Measurements from ENCODE around the gene ZNF334.

Gene ZNF334

DNA sequence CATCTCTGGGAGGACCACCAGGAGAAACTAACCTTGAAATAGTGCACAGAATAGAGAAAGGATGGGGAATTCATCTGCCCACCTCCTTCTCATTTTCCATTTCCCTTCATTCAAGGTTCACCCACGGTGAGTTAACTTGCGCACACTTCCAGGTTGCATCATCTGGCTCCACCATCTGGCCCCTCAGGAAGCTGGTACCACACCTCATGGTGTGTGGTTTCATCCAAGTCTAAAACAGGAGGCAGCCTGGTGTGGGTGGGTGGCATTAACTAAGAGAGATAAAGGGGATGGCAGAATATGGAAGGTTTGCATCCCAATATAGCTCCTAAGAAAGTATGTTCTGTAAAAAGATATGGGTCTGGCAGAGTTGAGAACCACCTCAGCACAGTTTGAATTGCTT lies 3.8 kb downstream of the ZNF334 start:
- CTCF ChIA-PET, result interaction anchor here (0.8 to 2.7 kb wide), 5 partner anchors 10 to 28 kb away, joined by 3 to 11 read pairs (median 3); no protein-coding TSS in a partner anchor
- H3K4me1 ChIP-seq (ENCODE audit: control extremely low read depth in 1 of 4, control insufficient read depth in 4 of 4, insufficient read depth in 4 of 4, low read length in 3 of 4), result peaks cover 7 to 23% (median 17%) of the 10 kb centered on the region in 4 experiments
- peaks cover 0 to 21% (median 2%) of the 10 kb centered on the region in 5 experiments for H3K9me3 ChIP-seq (ENCODE audit: control extremely low read depth in 1 of 5, control insufficient read depth in 4 of 5, insufficient read depth in 2 of 5, low read depth in 1 of 5, low read length in 4 of 5)
- no peaks in the 10 kb centered on the region for H3K27me3 ChIP-seq (replicated peaks in 2 of 5; ENCODE audit: control insufficient read depth in 4 of 5, insufficient read depth in 5 of 5, low read length in 4 of 5)
- WGBS (ENCODE audit: insufficient coverage), result no CpG with 5 or more reads among the region's 2 CpGs
- peak; percentile 71 to 96 (median 92) for DNase-seq
- H3K36me3 ChIP-seq (ENCODE audit: control insufficient read depth in 4 of 4, insufficient read depth in 4 of 4, low read length in 3 of 4), result peaks cover 0 to 17% (median 0%) of the 10 kb centered on the region in 4 experiments
- H3K27ac ChIP-seq (ENCODE audit: insufficient read depth in 1 of 2, low read depth in 1 of 2, low read length in 2 of 2, poor library complexity in 1 of 2, severe bottlenecking in 2 of 2), result no peak overlapping the region
- peak overlapping the region in 1 of 7 experiments; percentile 26 for H3K4me3 ChIP-seq (ENCODE audit: control insufficient read depth in 1 of 7, extremely low read depth in 1 of 7, insufficient read depth in 4 of 7, low read depth in 2 of 7, low read length in 6 of 7)
- POLR2A ChIA-PET, result no interaction called here

DNA sequence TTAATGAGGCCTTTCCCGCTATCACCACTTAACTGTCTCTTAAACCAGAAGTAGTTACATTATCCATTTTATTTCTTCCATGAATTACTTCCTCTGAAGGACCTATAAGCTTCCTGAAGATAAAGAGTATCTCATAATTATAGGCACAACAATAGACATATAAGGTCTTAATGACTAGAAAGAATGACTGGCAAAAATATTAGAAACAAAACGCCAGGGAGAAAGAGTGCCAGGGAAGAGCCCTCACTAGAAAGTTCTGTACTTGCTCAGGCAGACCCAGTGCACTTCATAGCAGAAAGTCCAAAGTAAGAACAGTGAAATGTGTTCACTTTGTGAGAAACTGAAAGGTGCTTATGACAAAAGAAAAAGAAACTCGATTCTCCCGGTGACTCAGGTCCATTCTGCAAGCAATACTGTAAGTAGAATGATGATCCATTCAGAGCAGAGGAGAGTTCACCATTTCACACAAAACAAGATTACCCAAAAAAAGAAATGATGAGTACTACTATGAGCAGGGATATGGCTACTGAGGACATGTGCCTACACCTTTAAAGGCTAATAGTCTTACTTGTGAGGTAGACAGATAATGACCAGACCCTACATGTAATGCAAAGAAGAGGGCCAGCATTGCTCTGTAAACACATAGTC lies 5.5 kb downstream of the ZNF334 start:
- ChIA-PET CTCF (no interaction called here), POLR2A (no interaction called here)
- no peak for DNase-seq

DNA sequence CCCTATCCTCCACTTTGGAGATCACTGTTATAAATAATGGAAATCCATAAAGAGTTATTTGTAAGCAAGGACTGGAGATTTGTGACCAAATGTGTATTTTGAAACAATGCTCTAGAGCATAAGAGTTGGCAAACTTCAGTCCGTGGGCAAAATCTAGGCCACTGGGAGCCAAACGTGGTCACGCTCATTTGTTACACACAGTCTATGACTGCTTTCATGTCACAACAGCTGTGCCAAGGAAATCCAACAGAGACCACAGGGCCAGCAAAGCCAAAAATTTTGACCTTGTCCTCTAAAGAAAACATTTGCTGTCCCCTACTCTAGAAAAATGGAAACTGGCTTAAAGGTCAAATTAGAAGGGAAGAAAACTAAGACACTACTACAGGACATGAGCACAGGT lies 7.9 kb downstream of the ZNF334 start:
- POLR2A ChIA-PET, result no interaction called here
- H3K27ac ChIP-seq (ENCODE audit: insufficient read depth in 1 of 2, low read depth in 1 of 2, low read length in 2 of 2, poor library complexity in 1 of 2, severe bottlenecking in 2 of 2), result no peak overlapping the region
- H3K4me3 ChIP-seq (ENCODE audit: control insufficient read depth in 1 of 7, extremely low read depth in 1 of 7, insufficient read depth in 4 of 7, low read depth in 2 of 7, low read length in 6 of 7), result no peak overlapping the region
- 97% methylated on average over 3 of the region's 3 CpGs for WGBS (ENCODE audit: insufficient coverage)
- CTCF ChIA-PET, result no interaction called here
- H3K9me3 ChIP-seq (ENCODE audit: control extremely low read depth in 1 of 5, control insufficient read depth in 4 of 5, insufficient read depth in 2 of 5, low read depth in 1 of 5, low read length in 4 of 5), result peaks cover 22 to 61% (median 33%) of the 10 kb centered on the region in 5 experiments
- DNase-seq, result no peak
- H3K4me1 ChIP-seq (ENCODE audit: control extremely low read depth in 1 of 4, control insufficient read depth in 4 of 4, insufficient read depth in 4 of 4, low read length in 3 of 4), result peaks cover 5 to 14% (median 12%) of the 10 kb centered on the region in 4 experiments
- H3K27me3 ChIP-seq (replicated peaks in 2 of 5; ENCODE audit: control insufficient read depth in 4 of 5, insufficient read depth in 5 of 5, low read length in 4 of 5), result no peaks in the 10 kb centered on the region
- peaks cover 0 to 43% (median 10%) of the 10 kb centered on the region in 4 experiments for H3K36me3 ChIP-seq (ENCODE audit: control insufficient read depth in 4 of 4, insufficient read depth in 4 of 4, low read length in 3 of 4)

More for the DNA sequence above, 5.5 kb downstream of the ZNF334 start:
- peaks cover 7 to 19% (median 13%) of the 10 kb centered on the region in 4 experiments for H3K4me1 ChIP-seq (ENCODE audit: control extremely low read depth in 1 of 4, control insufficient read depth in 4 of 4, insufficient read depth in 4 of 4, low read length in 3 of 4)
- peaks cover 0 to 33% (median 8%) of the 10 kb centered on the region in 4 experiments for H3K36me3 ChIP-seq (ENCODE audit: control insufficient read depth in 4 of 4, insufficient read depth in 4 of 4, low read length in 3 of 4)
- peaks cover 10 to 38% (median 15%) of the 10 kb centered on the region in 5 experiments for H3K9me3 ChIP-seq (ENCODE audit: control extremely low read depth in 1 of 5, control insufficient read depth in 4 of 5, insufficient read depth in 2 of 5, low read depth in 1 of 5, low read length in 4 of 5)
- 30% methylated on average over 1 of the region's 4 CpGs for WGBS (ENCODE audit: insufficient coverage)
- no peaks in the 10 kb centered on the region for H3K27me3 ChIP-seq (replicated peaks in 2 of 5; ENCODE audit: control insufficient read depth in 4 of 5, insufficient read depth in 5 of 5, low read length in 4 of 5)
- H3K27ac ChIP-seq (ENCODE audit: insufficient read depth in 1 of 2, low read depth in 1 of 2, low read length in 2 of 2, poor library complexity in 1 of 2, severe bottlenecking in 2 of 2), result no peak overlapping the region
- no peak overlapping the region for H3K4me3 ChIP-seq (ENCODE audit: control insufficient read depth in 1 of 7, extremely low read depth in 1 of 7, insufficient read depth in 4 of 7, low read depth in 2 of 7, low read length in 6 of 7)

DNA sequence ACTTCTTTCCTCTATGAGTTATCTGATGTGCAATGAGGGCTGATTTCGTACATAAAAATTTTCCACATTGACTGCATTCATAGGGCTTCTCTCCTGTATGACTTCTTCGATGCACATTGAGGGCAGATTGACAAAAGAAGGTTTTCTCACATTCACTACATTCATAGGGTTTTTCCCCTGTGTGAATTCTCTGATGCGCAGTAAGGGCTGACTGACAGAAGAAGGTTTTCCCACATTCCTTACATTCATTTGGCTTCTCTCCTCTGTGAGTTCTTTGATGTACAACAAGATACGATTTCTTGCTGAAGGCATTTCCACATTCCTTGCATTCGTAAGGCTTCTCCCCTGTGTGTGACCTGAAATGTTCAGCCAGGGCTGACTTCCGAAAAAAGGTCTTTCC lies 11.4 kb downstream of the ZNF334 start:
- Histone ChIP-seq H3K27me3 (replicated peaks in 2 of 5; ENCODE audit: control insufficient read depth in 4 of 5, insufficient read depth in 5 of 5, low read length in 4 of 5) (no peaks in the 10 kb centered on the region), H3K9me3 (ENCODE audit: control extremely low read depth in 1 of 5, control insufficient read depth in 4 of 5, insufficient read depth in 2 of 5, low read depth in 1 of 5, low read length in 4 of 5) (peaks cover 27 to 88% (median 46%) of the 10 kb centered on the region in 5 experiments), H3K4me3 (ENCODE audit: control insufficient read depth in 1 of 7, extremely low read depth in 1 of 7, insufficient read depth in 4 of 7, low read depth in 2 of 7, low read length in 6 of 7) (peak overlapping the region in 1 of 7 experiments; percentile 22), H3K36me3 (ENCODE audit: control insufficient read depth in 4 of 4, insufficient read depth in 4 of 4, low read length in 3 of 4) (peaks cover 0 to 51% (median 10%) of the 10 kb centered on the region in 4 experiments), H3K4me1 (ENCODE audit: control extremely low read depth in 1 of 4, control insufficient read depth in 4 of 4, insufficient read depth in 4 of 4, low read length in 3 of 4) (no peaks in the 10 kb centered on the region), H3K27ac (ENCODE audit: insufficient read depth in 1 of 2, low read depth in 1 of 2, low read length in 2 of 2, poor library complexity in 1 of 2, severe bottlenecking in 2 of 2) (no peak overlapping the region)
- DNase-seq, result no peak
- POLR2A ChIA-PET, result no interaction called here
- CTCF ChIA-PET, result no interaction called here
- 98% methylated on average over 5 of the region's 6 CpGs for WGBS (ENCODE audit: insufficient coverage)

DNA sequence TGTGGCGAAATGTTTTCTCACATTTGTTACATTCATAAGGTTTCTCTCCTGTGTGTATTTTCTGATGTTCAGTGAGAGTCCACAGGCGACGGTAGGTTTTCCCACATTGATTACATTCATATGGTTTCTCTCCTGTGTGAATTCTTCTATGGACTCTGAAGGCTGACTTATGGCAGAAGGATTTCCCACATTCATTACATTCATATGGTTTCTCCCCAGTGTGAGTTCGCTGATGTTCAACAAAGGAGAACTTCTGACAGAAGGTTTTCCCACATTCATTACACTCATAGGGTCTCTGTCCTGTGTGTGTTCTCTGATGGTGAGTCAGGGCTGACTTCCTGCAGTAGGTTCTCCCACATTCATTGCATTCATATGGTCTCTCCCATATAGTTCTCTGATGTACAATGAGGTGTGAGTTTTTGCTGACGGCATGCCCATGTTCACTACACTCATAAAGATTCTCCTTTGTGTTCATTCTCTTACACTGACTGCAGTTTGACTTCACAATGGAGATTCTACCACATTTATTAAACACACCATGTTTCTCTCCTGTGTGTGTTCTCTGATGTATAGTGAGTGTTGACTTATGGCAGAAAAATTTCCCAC lies 11.9 kb downstream of the ZNF334 start:
- POLR2A ChIA-PET, result no interaction called here
- H3K36me3 ChIP-seq (ENCODE audit: control insufficient read depth in 4 of 4, insufficient read depth in 4 of 4, low read length in 3 of 4), result peaks cover 0 to 55% (median 10%) of the 10 kb centered on the region in 4 experiments
- peak overlapping the region in 1 of 7 experiments; percentile 22 for H3K4me3 ChIP-seq (ENCODE audit: control insufficient read depth in 1 of 7, extremely low read depth in 1 of 7, insufficient read depth in 4 of 7, low read depth in 2 of 7, low read length in 6 of 7)

DNA sequence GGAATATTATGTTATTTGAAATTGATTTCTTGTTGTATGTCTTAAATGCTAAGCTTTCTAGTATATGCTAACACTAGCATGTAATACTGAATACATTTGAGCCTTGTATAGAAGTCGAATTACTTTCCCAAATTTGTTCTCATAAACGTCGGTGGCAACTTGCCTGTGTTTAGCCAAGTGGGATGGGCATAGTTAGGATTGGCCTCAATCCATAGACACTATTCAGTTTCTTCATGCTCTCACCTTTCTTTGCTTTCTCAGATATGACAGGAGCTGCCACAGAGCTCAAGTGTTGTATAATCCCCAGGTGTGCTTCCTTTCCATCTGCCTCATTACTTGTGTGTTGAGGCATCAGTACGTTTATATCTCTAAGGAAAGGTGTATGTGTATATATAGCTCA lies 19.3 kb downstream of the ZNF334 start:
- DNase-seq, result no peak
- H3K4me3 ChIP-seq (ENCODE audit: control insufficient read depth in 1 of 7, extremely low read depth in 1 of 7, insufficient read depth in 4 of 7, low read depth in 2 of 7, low read length in 6 of 7), result no peak overlapping the region
- no peaks in the 10 kb centered on the region for H3K4me1 ChIP-seq (ENCODE audit: control extremely low read depth in 1 of 4, control insufficient read depth in 4 of 4, insufficient read depth in 4 of 4, low read length in 3 of 4)
- POLR2A ChIA-PET, result no interaction called here
- H3K9me3 ChIP-seq (ENCODE audit: control extremely low read depth in 1 of 5, control insufficient read depth in 4 of 5, insufficient read depth in 2 of 5, low read depth in 1 of 5, low read length in 4 of 5), result peaks cover 3 to 32% (median 6%) of the 10 kb centered on the region in 5 experiments
- no peak overlapping the region for H3K27ac ChIP-seq (ENCODE audit: insufficient read depth in 1 of 2, low read depth in 1 of 2, low read length in 2 of 2, poor library complexity in 1 of 2, severe bottlenecking in 2 of 2)
- WGBS (ENCODE audit: insufficient coverage), result 92% methylated on average over 2 of the region's 4 CpGs
- H3K36me3 ChIP-seq (ENCODE audit: control insufficient read depth in 4 of 4, insufficient read depth in 4 of 4, low read length in 3 of 4), result peaks cover 0 to 13% (median 0%) of the 10 kb centered on the region in 4 experiments
- H3K27me3 ChIP-seq (replicated peaks in 2 of 5; ENCODE audit: control insufficient read depth in 4 of 5, insufficient read depth in 5 of 5, low read length in 4 of 5), result no peaks in the 10 kb centered on the region
- CTCF ChIA-PET, result interaction anchor here (1.0 kb wide), 1 partner anchor 13 kb away, joined by 4 read pairs; no protein-coding TSS in a partner anchor

More for the DNA sequence above, 11.9 kb downstream of the ZNF334 start:
- no peak for DNase-seq
- H3K9me3 ChIP-seq (ENCODE audit: control extremely low read depth in 1 of 5, control insufficient read depth in 4 of 5, insufficient read depth in 2 of 5, low read depth in 1 of 5, low read length in 4 of 5), result peaks cover 28 to 91% (median 46%) of the 10 kb centered on the region in 5 experiments
- no peaks in the 10 kb centered on the region for H3K27me3 ChIP-seq (replicated peaks in 2 of 5; ENCODE audit: control insufficient read depth in 4 of 5, insufficient read depth in 5 of 5, low read length in 4 of 5)
- WGBS (ENCODE audit: insufficient coverage), result 100% methylated on average over 1 of the region's 5 CpGs
- CTCF ChIA-PET, result no interaction called here
- H3K4me1 ChIP-seq (ENCODE audit: control extremely low read depth in 1 of 4, control insufficient read depth in 4 of 4, insufficient read depth in 4 of 4, low read length in 3 of 4), result no peaks in the 10 kb centered on the region
- no peak overlapping the region for H3K27ac ChIP-seq (ENCODE audit: insufficient read depth in 1 of 2, low read depth in 1 of 2, low read length in 2 of 2, poor library complexity in 1 of 2, severe bottlenecking in 2 of 2)

DNA sequence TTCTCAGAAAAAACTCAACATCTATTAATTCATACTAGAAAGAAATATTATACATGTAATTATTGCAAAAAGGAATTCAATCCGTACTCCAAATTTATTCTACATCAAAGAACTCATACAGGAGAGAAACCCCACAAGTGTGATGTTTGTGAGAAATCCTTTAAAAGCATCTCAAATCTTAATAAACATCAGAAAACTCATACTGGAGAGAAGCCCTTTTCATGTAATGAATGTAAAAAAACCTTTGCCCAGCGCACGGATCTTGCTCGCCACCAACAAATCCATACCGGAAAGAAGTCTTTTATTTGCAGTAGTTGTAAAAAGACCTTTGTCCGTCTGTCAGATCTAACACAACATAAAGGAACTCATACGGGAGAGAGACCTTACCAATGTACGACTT lies 22.0 kb downstream of the ZNF334 start:
- WGBS (ENCODE audit: insufficient coverage), result 80% methylated on average over 1 of the region's 8 CpGs
- POLR2A ChIA-PET, result no interaction called here
- DNase-seq, result no peak
- no peaks in the 10 kb centered on the region for H3K4me1 ChIP-seq (ENCODE audit: control extremely low read depth in 1 of 4, control insufficient read depth in 4 of 4, insufficient read depth in 4 of 4, low read length in 3 of 4)
- H3K36me3 ChIP-seq (ENCODE audit: control insufficient read depth in 4 of 4, insufficient read depth in 4 of 4, low read length in 3 of 4), result peaks cover 0 to under 1% (median 0%) of the 10 kb centered on the region in 4 experiments
- H3K4me3 ChIP-seq (ENCODE audit: control insufficient read depth in 1 of 7, extremely low read depth in 1 of 7, insufficient read depth in 4 of 7, low read depth in 2 of 7, low read length in 6 of 7), result no peak overlapping the region
- CTCF ChIA-PET, result no interaction called here
- H3K27ac ChIP-seq (ENCODE audit: insufficient read depth in 1 of 2, low read depth in 1 of 2, low read length in 2 of 2, poor library complexity in 1 of 2, severe bottlenecking in 2 of 2), result no peak overlapping the region
- H3K27me3 ChIP-seq (replicated peaks in 2 of 5; ENCODE audit: control insufficient read depth in 4 of 5, insufficient read depth in 5 of 5, low read length in 4 of 5), result no peaks in the 10 kb centered on the region
- H3K9me3 ChIP-seq (ENCODE audit: control extremely low read depth in 1 of 5, control insufficient read depth in 4 of 5, insufficient read depth in 2 of 5, low read depth in 1 of 5, low read length in 4 of 5), result peaks cover 0 to 11% (median 0%) of the 10 kb centered on the region in 5 experiments

Measured in common myeloid progenitor, CD34-positive (primary cell).